GM10266 (cell line): ENCODE measurements around the gene ERN1.

Experiments
- DNase-seq: peaks from one replicate; pipeline ENCODE4 v3.0.0; 2012; ENCODE audit errors: extremely low spot score
- TF ChIP-seq, protein P1 (sequence below): IDR thresholded peaks from 2 replicates; pipeline ENCODE4 v1.5.1; 2012; ENCODE audit warnings: mild to moderate bottlenecking, low read depth; ENCODE audit not compliant: control insufficient read depth, insufficient read depth; ENCODE audit errors: missing control alignments

The ERN1 gene

GRCh38 chr17:63998721-63999679 lies 130.9 kb downstream of the ERN1 start:
- DNase-seq, result no peak
- TF ChIP-seq, protein P1, sequence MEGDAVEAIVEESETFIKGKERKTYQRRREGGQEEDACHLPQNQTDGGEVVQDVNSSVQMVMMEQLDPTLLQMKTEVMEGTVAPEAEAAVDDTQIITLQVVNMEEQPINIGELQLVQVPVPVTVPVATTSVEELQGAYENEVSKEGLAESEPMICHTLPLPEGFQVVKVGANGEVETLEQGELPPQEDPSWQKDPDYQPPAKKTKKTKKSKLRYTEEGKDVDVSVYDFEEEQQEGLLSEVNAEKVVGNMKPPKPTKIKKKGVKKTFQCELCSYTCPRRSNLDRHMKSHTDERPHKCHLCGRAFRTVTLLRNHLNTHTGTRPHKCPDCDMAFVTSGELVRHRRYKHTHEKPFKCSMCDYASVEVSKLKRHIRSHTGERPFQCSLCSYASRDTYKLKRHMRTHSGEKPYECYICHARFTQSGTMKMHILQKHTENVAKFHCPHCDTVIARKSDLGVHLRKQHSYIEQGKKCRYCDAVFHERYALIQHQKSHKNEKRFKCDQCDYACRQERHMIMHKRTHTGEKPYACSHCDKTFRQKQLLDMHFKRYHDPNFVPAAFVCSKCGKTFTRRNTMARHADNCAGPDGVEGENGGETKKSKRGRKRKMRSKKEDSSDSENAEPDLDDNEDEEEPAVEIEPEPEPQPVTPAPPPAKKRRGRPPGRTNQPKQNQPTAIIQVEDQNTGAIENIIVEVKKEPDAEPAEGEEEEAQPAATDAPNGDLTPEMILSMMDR, result no peak

DNA sequence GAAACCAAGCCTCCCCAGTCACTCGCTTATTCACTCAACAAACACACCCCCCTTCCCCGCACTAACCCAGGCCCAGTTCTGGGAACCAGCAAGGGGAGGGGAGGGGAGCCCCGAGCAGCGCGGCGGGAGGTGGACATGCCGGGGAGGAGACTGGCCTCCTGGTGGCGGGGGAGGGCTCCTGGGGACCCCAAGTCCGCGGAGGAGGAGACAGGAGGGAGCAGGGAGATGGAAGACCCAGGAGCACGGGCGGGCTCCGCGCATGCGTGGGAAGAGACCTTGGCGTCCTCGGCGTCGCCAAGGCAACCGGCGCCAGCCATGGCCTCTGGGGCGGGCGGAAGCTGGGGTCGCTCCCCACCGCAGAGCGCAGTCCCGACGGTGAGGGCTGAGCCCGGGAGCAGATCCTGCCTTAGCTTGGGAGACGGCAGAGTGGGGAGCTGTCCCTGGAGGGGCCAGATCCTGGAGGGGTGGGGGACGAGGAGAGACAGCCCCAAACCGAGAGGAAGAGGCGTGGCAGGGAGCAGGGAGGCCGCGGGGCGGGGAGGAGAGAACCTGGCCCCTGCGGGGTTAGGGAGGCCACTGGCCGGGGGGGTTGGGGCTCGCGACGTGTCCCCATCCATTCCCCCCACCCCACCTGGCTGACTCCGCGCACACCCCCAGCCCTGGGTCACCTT lies 131.8 kb downstream of the ERN1 start, which contains the start of gene PRR29:
TSS of gene PRR29 (plus strand) at position 302 of the 671 bp plus-strand sequence. CDS start at position 316, 14 bp downstream.
- peak; percentile 87 for DNase-seq
- TF ChIP-seq, protein P1, result no peak

DNA sequence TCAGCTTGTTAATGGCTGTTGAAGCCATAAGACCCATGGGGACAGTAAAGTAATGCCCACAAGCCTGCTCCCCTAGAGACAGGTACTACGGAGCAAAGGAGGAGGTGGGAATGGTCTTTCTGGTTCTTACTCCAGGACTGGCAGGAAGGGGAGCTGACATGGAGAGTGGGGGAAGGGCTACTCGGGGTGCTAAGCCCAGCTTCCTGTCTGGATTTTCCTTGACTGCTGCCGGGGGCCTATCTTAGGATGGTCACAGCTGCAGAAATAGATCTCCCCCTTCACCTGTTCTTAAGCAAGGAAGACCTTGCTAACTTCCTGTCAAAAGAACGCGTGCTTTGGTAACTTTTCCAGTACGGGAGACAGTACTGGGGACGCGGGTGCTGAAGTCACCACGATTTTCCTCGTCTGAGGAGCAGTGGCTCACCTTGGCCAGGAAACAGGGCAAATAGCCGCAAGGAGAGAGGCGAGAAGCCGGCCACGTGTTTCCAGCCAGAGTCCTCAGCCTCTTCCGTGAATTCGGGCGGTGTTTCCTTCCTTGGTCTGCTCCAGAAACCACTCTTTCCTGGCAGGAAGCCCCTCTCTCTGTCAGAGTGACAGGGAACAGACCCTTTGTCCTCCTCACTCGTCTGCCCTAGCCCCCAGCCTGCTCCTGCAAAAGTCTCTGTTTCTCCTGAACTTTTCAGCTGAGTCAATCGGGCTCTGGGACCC lies 132.4 kb downstream of the ERN1 start:
- DNase-seq, result no peak
- TF ChIP-seq, protein P1, result no peak

DNA sequence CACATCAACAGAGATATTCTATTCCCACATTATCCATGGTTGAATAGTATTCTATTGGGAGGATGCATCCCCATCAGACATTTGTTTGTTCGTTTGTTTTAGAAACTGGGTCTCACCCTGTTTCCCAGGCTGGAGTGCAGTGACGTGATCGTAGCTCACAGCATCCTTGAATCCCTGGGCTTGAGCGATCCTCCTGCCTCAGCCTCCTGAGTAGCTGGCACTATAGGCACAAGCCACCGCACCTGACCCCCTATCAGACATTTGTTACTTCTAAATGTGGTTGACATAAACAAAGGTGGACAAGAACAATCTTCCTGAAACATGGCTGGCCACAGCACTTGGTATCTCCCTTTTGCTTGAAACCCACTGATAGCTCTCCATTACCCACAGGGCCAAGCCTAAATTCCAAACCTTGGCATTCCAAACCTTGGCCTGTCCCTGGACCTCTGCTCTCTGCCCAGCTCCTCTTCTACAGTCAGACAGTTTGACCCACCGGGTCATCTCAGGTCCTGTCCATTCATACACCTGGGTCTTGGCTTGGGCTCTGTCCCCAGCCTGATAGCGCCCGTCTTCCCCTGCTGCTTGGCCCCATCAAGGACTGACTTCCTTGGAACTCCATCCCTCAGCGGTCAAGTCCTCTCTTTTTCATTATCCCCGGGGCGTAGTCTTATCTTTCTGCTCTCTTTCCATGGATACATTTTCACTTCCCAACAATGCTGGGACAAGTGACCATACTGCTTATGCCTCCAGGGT lies 133.3 kb downstream of the ERN1 start:
- TF ChIP-seq, protein P1, result no peak

DNA sequence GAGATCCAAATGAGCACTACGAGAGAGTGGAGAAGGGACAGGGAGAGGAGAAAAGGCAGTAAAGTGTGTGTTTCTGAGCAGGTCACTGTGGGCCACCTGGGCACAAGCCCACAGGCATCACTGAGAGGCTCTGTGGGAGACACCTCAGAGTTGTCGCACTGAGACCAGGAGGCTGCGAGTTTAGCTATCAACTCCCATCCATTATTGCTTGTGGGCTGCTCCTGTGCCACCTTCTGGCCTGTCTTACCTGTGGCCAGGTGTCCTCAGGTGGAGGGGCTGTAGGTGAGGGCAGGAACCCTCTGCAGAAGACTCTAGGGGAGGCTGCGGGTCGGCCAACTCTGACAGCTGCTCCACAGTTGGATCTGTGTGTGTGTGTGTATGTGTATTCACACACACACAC lies 134.3 kb downstream of the ERN1 start:
- TF ChIP-seq, protein P1, result no peak
- no peak for DNase-seq

More for the DNA sequence above, 133.3 kb downstream of the ERN1 start:
- DNase-seq, result no peak

- DNase-seq, result no peak
- TF ChIP-seq, protein P1, result no peak
These were observed 136.5 kb downstream of the ERN1 start for GRCh38 chr17:63993368-63993985.
